Brain microvascular endothelial cell (primary cell): Measurements from ENCODE around the gene RALGAPB.
"Not testable (repeated sequence)": the region's sequence is repeated elsewhere in the genome, so short reads cannot be mapped to it uniquely, and the experiment has no call there.

Experiments
- DNase-seq: peaks from one replicate; pipeline ENCODE4 v3.0.0-alpha.2; 2020
- H3K27ac ChIP-seq: fragments of 250-450 bp; sonication (Bioruptor Pico); 2 replicates; pipeline ENCODE4 v1.5.1; 2020; ENCODE audit warnings: mild to moderate bottlenecking, moderate library complexity
- H3K27me3 ChIP-seq: fragments of 250-450 bp; sonication (Bioruptor Pico); replicated peaks from 2 replicates; pipeline ENCODE4 v1.5.1; 2020; ENCODE audit warnings: mild to moderate bottlenecking
- H3K36me3 ChIP-seq: fragments of 250-450 bp; sonication (Bioruptor Pico); replicated peaks from 2 replicates; pipeline ENCODE4 v1.5.1; 2020; ENCODE audit warnings: mild to moderate bottlenecking
- H3K4me3 ChIP-seq: 2 replicates; pipeline ENCODE4 v1.5.1; 2011; ENCODE audit warnings: low read depth, mild to moderate bottlenecking, control low read depth, low read length, moderate library complexity
- CTCF ChIP-seq: IDR thresholded peaks from 2 replicates; pipeline ENCODE4 v1.5.1; 2011; ENCODE audit warnings: low read depth, mild to moderate bottlenecking, moderate library complexity, low read length, control low read depth, inconsistent platforms; ENCODE audit errors: missing control alignments
- in situ Hi-C: cut with HindIII; loops from 2 replicates; pipeline ENCODE4 v1.10.0; 2017; ENCODE audit warnings: low sequenced_read_pairs, low pct_ligation_motif_present

The RALGAPB gene

GRCh38 chr20:38458314-38458713, 14.3 kb upstream of the RALGAPB start:
- in situ Hi-C loops, result no loop called here
- Histone ChIP-seq H3K27me3 (no peaks in the 10 kb centered on the region), H3K4me3 (no peak overlapping the region), H3K36me3 (no peaks in the 10 kb centered on the region), H3K27ac (no peak overlapping the region)
- DNase-seq, result no peak
- no peak for TF ChIP-seq CTCF

- DNase-seq, result peak; percentile 85
- in situ Hi-C loops, result no loop called here
- Histone ChIP-seq H3K27ac (peak overlapping the region; percentile 30), H3K36me3 (no peaks in the 10 kb centered on the region), H3K27me3 (no peaks in the 10 kb centered on the region), H3K4me3 (no peak overlapping the region)
- no peak for TF ChIP-seq CTCF
Measured at GRCh38 chr20:38460040-38460623, 12.5 kb upstream of the RALGAPB start.

- H3K27me3 ChIP-seq, H3K36me3 ChIP-seq, DNase-seq, in situ Hi-C loops, H3K4me3 ChIP-seq: not testable (repeated sequence)
- H3K27ac ChIP-seq, result peak overlapping the region; percentile 30
Measured at GRCh38 chr20:38460631-38461030, 12.0 kb upstream of the RALGAPB start.

- in situ Hi-C loops, H3K4me3 ChIP-seq, H3K36me3 ChIP-seq, H3K27ac ChIP-seq, DNase-seq, H3K27me3 ChIP-seq: not testable (repeated sequence)
Measured at GRCh38 chr20:38461167-38461566, 11.5 kb upstream of the RALGAPB start.

GRCh38 chr20:38461569-38461968, 11.1 kb upstream of the RALGAPB start:
- in situ Hi-C loops, H3K36me3 ChIP-seq, H3K27me3 ChIP-seq, H3K27ac ChIP-seq, H3K4me3 ChIP-seq, DNase-seq: not testable (repeated sequence)

GRCh38 chr20:38466171-38466570, 6.5 kb upstream of the RALGAPB start:
- DNase-seq, result no peak
- H3K27ac ChIP-seq, result no peak overlapping the region
- no peak for TF ChIP-seq CTCF
- in situ Hi-C loops, result no loop called here
- H3K4me3 ChIP-seq, result no peak overlapping the region
- no peaks in the 10 kb centered on the region for H3K36me3 ChIP-seq
- no peaks in the 10 kb centered on the region for H3K27me3 ChIP-seq

- DNase-seq, result no peak
- Histone ChIP-seq H3K27me3 (no peaks in the 10 kb centered on the region), H3K36me3 (no peaks in the 10 kb centered on the region), H3K4me3 (no peak overlapping the region), H3K27ac (no peak overlapping the region)
- in situ Hi-C loops, result no loop called here
- no peak for TF ChIP-seq CTCF
Measured at GRCh38 chr20:38466983-38467382, 5.7 kb upstream of the RALGAPB start.
